IMR-90 (cell line): ENCODE results near the gene ATXN10. TPM values are rescaled to one million over a fixed set of nuclear protein-coding genes. Genes with fewer than 3 reads are reported as not detected.

Experiments
- ATAC-seq: fragments of 200-7000 bp; cut with Tn5 transposase; 2 replicates; pipeline ENCODE4 v1.9.1; 2020; ENCODE audit warnings: low read depth, mild to moderate bottlenecking, moderate library complexity
- BruUV-seq: library from RNA; stranded (reverse); fragments of 400-500 nt; replicated peaks from 2 replicates; lab custom pipeline; 2021; lab: Mats Ljungman, UMichigan
- CTCF ChIA-PET: fragments of 300-600 bp; formaldehyde crosslinking; extraction: SDS; loops from one replicate; lab custom pipeline; 2021; ENCODE audit warnings: antibody characterized with exemption; lab: Yijun Ruan, JAX
- POLR2A ChIA-PET: fragments of 300-600 bp; sonication (Branson Sonifier 250); formaldehyde crosslinking; loops from one replicate; lab custom pipeline; 2022; ENCODE audit warnings: antibody characterized with exemption; ENCODE audit not compliant: unreplicated experiment; lab: Charles Lee
- DNase-seq: peaks from one replicate; pipeline ENCODE4 v3.0.0; 2013
- H2AFZ ChIP-seq: replicated peaks from 2 replicates; pipeline ENCODE3; 2013; ENCODE audit warnings: low read length, mild to moderate bottlenecking; ENCODE audit not compliant: poor library complexity
- H2AK5ac ChIP-seq: 2 replicates; pipeline ENCODE4 v1.6.1; 2013; ENCODE audit warnings: low read depth, low read length, inconsistent platforms
- H2AK9ac ChIP-seq: replicated peaks from 2 replicates; pipeline ENCODE3; 2013; ENCODE audit warnings: mild to moderate bottlenecking, low read depth, low read length, moderate library complexity; ENCODE audit not compliant: poor library complexity
- H2BK120ac ChIP-seq: 2 replicates; pipeline ENCODE4 v1.6.1; 2013; ENCODE audit warnings: low read depth, low read length, inconsistent platforms
- H2BK15ac ChIP-seq: 3 replicates; pipeline ENCODE4 v1.6.1; 2013; ENCODE audit warnings: low read depth, low read length, inconsistent platforms
- H2BK20ac ChIP-seq: 2 replicates; pipeline ENCODE4 v1.6.1; 2013; ENCODE audit warnings: low read depth, mild to moderate bottlenecking, inconsistent platforms, low read length, moderate library complexity
- H2BK5ac ChIP-seq: 2 replicates; pipeline ENCODE4 v1.6.1; 2013; ENCODE audit warnings: mild to moderate bottlenecking, low read depth, low read length, inconsistent platforms; ENCODE audit not compliant: poor library complexity, severe bottlenecking
- H3K14ac ChIP-seq: replicated peaks from 2 replicates; pipeline ENCODE4 v1.6.1; 2013; ENCODE audit warnings: low read depth, low read length, inconsistent platforms
- H3K18ac ChIP-seq: 2 replicates; pipeline ENCODE4 v1.6.1; 2013; ENCODE audit warnings: low read depth, low read length, control low read depth
- H3K23ac ChIP-seq: 2 replicates; pipeline ENCODE4 v1.6.1; 2013; ENCODE audit warnings: low read depth, low read length, inconsistent platforms
- H3K27ac ChIP-seq: 2 replicates; pipeline ENCODE4 v1.5.1; 2013; ENCODE audit warnings: mild to moderate bottlenecking, control low read depth, low read length; ENCODE audit not compliant: insufficient read depth
- H3K27me3 ChIP-seq: 2 replicates; pipeline ENCODE4 v1.6.1; 2013; ENCODE audit warnings: low read length; ENCODE audit not compliant: control insufficient read depth, insufficient read depth
- H3K36me3 ChIP-seq: 2 replicates; pipeline ENCODE4 v1.6.1; 2013; ENCODE audit warnings: low read length, mixed read lengths; ENCODE audit not compliant: control insufficient read depth, insufficient read depth
- H3K4ac ChIP-seq: 2 replicates; pipeline ENCODE4 v1.6.1; 2013; ENCODE audit warnings: low read depth, low read length, inconsistent platforms
- H3K4me1 ChIP-seq: 2 replicates; pipeline ENCODE4 v1.6.1; 2013; ENCODE audit warnings: low read length, mixed read lengths; ENCODE audit not compliant: control insufficient read depth, insufficient read depth
- H3K4me2 ChIP-seq: 2 replicates; pipeline ENCODE4 v1.6.1; 2013; ENCODE audit warnings: low read depth, mild to moderate bottlenecking, control low read depth, low read length, moderate library complexity
- H3K4me3 ChIP-seq: 2 replicates; pipeline ENCODE4 v1.5.1; 2013; ENCODE audit warnings: low read depth, mild to moderate bottlenecking, control low read depth, low read length, moderate library complexity; ENCODE audit not compliant: insufficient read depth
- H3K56ac ChIP-seq: 2 replicates; pipeline ENCODE4 v1.6.1; 2013; ENCODE audit warnings: low read length, inconsistent platforms; ENCODE audit not compliant: insufficient read depth; ENCODE audit errors: extremely low read depth
- H3K79me1 ChIP-seq, 2 experiments: 2 replicates each; pipeline ENCODE4 v1.6.1; 2013; ENCODE audit warnings: low read length in 2 of 2, inconsistent platforms in 1 of 2, low read depth in 1 of 2
- H3K9ac ChIP-seq: 2 replicates; pipeline ENCODE4 v1.6.1; 2013; ENCODE audit warnings: low read depth, low read length, control low read depth
- H3K9me1 ChIP-seq: 2 replicates; pipeline ENCODE4 v1.6.1; 2013; ENCODE audit warnings: low read length, inconsistent platforms; ENCODE audit not compliant: insufficient read depth
- H3K9me3 ChIP-seq: 2 replicates; pipeline ENCODE4 v1.6.1; 2013; ENCODE audit warnings: low read length; ENCODE audit not compliant: control insufficient read depth, insufficient read depth
- H4K20me1 ChIP-seq: 2 replicates; pipeline ENCODE4 v1.6.1; 2013; ENCODE audit warnings: low read length, inconsistent platforms; ENCODE audit not compliant: insufficient read depth
- H4K5ac ChIP-seq: 2 replicates; pipeline ENCODE4 v1.6.1; 2013; ENCODE audit warnings: mild to moderate bottlenecking, low read depth, low read length, control low read depth
- H4K8ac ChIP-seq, 2 experiments: 2 replicates each; pipeline ENCODE4 v1.6.1; 2013; ENCODE audit warnings: low read depth in 2 of 2, low read length in 2 of 2, control low read depth in 1 of 2, inconsistent platforms in 1 of 2
- H4K91ac ChIP-seq: 2 replicates; pipeline ENCODE4 v1.6.1; 2013; ENCODE audit warnings: low read depth, low read length, inconsistent platforms; ENCODE audit not compliant: insufficient read depth
- BHLHE40 ChIP-seq: fragments of 150-350 bp; IDR thresholded peaks from 2 replicates; pipeline ENCODE4 v1.6.1; 2016; ENCODE audit warnings: mild to moderate bottlenecking, low read depth, low read length
- CEBPB ChIP-seq: IDR thresholded peaks from 2 replicates; pipeline ENCODE4 v1.6.1; 2012; ENCODE audit warnings: low read depth, low read length, improper control_type of control experiment
- CHD1 ChIP-seq: IDR thresholded peaks from 2 replicates; pipeline ENCODE4 v1.6.1; 2012; ENCODE audit warnings: low read depth, low read length, improper control_type of control experiment
- CTCF ChIP-seq: conservative IDR thresholded peaks from 2 replicates; pipeline ENCODE4 v1.5.1; 2012; ENCODE audit warnings: mild to moderate bottlenecking, low read depth, low read length, improper control_type of control experiment
- ELK1 ChIP-seq: fragments of 150-350 bp; IDR thresholded peaks from 2 replicates; pipeline ENCODE4 v1.6.1; 2016; ENCODE audit warnings: low read depth, mild to moderate bottlenecking, low read length, moderate library complexity, borderline replicate concordance
- FOS ChIP-seq: fragments of 150-350 bp; IDR thresholded peaks from 2 replicates; pipeline ENCODE4 v1.6.1; 2016; ENCODE audit warnings: low read depth, low read length
- MAFK ChIP-seq: IDR thresholded peaks from 2 replicates; pipeline ENCODE4 v1.6.1; 2012; ENCODE audit warnings: low read depth, low read length, improper control_type of control experiment
- MAZ ChIP-seq: IDR thresholded peaks from 2 replicates; pipeline ENCODE4 v1.6.1; 2012; ENCODE audit warnings: low read depth, mild to moderate bottlenecking, low read length, improper control_type of control experiment, moderate library complexity, borderline replicate concordance
- MXI1 ChIP-seq: IDR thresholded peaks from 2 replicates; pipeline ENCODE4 v1.6.1; 2012; ENCODE audit warnings: low read depth, mild to moderate bottlenecking, low read length, moderate library complexity, borderline replicate concordance
- NFE2L2 ChIP-seq: fragments of 150-350 bp; IDR thresholded peaks from 2 replicates; pipeline ENCODE4 v1.6.1; 2016; ENCODE audit warnings: low read depth, mild to moderate bottlenecking, low read length
- POLR2A ChIP-seq: IDR thresholded peaks from 2 replicates; pipeline ENCODE4 v1.6.1; 2012; ENCODE audit warnings: mild to moderate bottlenecking, low read depth, low read length
- RAD21 ChIP-seq: IDR thresholded peaks from 2 replicates; pipeline ENCODE4 v1.6.1; 2012; ENCODE audit warnings: low read length, improper control_type of control experiment
- RCOR1 ChIP-seq: IDR thresholded peaks from 2 replicates; pipeline ENCODE4 v1.6.1; 2012; ENCODE audit warnings: mild to moderate bottlenecking, low read length, improper control_type of control experiment; ENCODE audit not compliant: insufficient replicate concordance
- RFX5 ChIP-seq: IDR thresholded peaks from 2 replicates; pipeline ENCODE4 v1.8.0; 2012; ENCODE audit warnings: low read depth, mild to moderate bottlenecking, low read length, moderate library complexity
- SMC3 ChIP-seq: fragments of 150-350 bp; IDR thresholded peaks from 2 replicates; pipeline ENCODE4 v1.6.1; 2016; ENCODE audit warnings: low read depth, mild to moderate bottlenecking, antibody characterized with exemption, low read length, moderate library complexity
- USF2 ChIP-seq: fragments of 150-350 bp; IDR thresholded peaks from 2 replicates; pipeline ENCODE4 v1.6.1; 2017; ENCODE audit warnings: mild to moderate bottlenecking, antibody characterized with exemption, low read length, low read depth
- WGBS, 2 experiments: methylation state at CpG; one replicate each; pipeline versions ENCODE4 v1.1.5 to v1.1.7; 2013; ENCODE audit warnings: missing lambda C conversion rate in 2 of 2; ENCODE audit not compliant: insufficient read length in 1 of 2; ENCODE audit errors: extremely low coverage in 2 of 2; 5-methylcytosine and 5-hydroxymethylcytosine counted together
- dilution Hi-C: fragments of 300-500 bp; cut with HindIII; formaldehyde crosslinking; loops from one replicate; pipeline ENCODE4 v1.14.3; 2018; ENCODE audit warnings: low sequenced_read_pairs; ENCODE audit not compliant: unreplicated experiment
- in situ Hi-C: fragments of 300-500 bp; cut with MboI; formaldehyde crosslinking; loops from 3 replicates; pipeline ENCODE4 v1.14.3; 2019; ENCODE audit warnings: low sequenced_read_pairs, inconsistent platforms, mixed read lengths
- intact Hi-C: fragments of 100-400 bp; cut with micrococcal nuclease; formaldehyde crosslinking; loops from 2 replicates; pipeline ENCODE4 v1.10.0; 2022
- polyA plus RNA-seq, 3 experiments: library from polyadenylated mRNA; depleted of rRNA; stranded (reverse); fragments of >200 nt; gene quantifications; 2 replicates each; pipeline ENCODE4 v1.2.3, GENCODE V29; 2012; ENCODE audit warnings: low replicate concordance in 1 of 3
- total RNA-seq: library from RNA; depleted of rRNA; stranded (reverse); fragments of >200 nt; gene quantifications from 2 replicates; pipeline ENCODE4 v1.2.3, GENCODE V29; 2012

ATXN10 gene
- total and polyA plus RNA-seq, 2 of the 4 experiments (the other 2 are of a cell fraction), result 116 to 231 TPM

- no peak overlapping the region for H3K14ac ChIP-seq
- WGBS, 2 experiments, result no CpG with 5 or more reads among the region's 3 CpGs
- H4K91ac ChIP-seq, result no peak overlapping the region
- intact Hi-C loops (no loop called here), in situ Hi-C loops (no loop called here), dilution Hi-C loops (no loop called here)
- ChIA-PET POLR2A (no interaction called here), CTCF (no interaction called here)
- peaks cover 30% of the 10 kb centered on the region for H3K36me3 ChIP-seq
- TF ChIP-seq RAD21, result no peak
- TF ChIP-seq POLR2A, result no peak
- no peak for TF ChIP-seq USF2
- TF ChIP-seq MAZ, result no peak
- no peak for TF ChIP-seq MAFK
- no peak for TF ChIP-seq FOS
- TF ChIP-seq RFX5, result no peak
- no peak for TF ChIP-seq BHLHE40
- no peak for TF ChIP-seq CEBPB
- no peak for TF ChIP-seq CHD1
- no peak for TF ChIP-seq ELK1
- TF ChIP-seq NFE2L2, result no peak
- TF ChIP-seq SMC3, result no peak
- TF ChIP-seq MXI1, result no peak
- no peak for TF ChIP-seq CTCF
- no peak for TF ChIP-seq RCOR1
- ATAC-seq, result no peak
- H3K56ac ChIP-seq, result no peak overlapping the region
- BruUV-seq, result no TSS peak
- H3K23ac ChIP-seq, result no peak overlapping the region
- H2AK9ac ChIP-seq, result no peak overlapping the region
- no peak overlapping the region for H2BK5ac ChIP-seq
- no peak for DNase-seq
- no peak overlapping the region for H3K4me2 ChIP-seq
- H3K9me1 ChIP-seq, result peaks cover 9% of the 10 kb centered on the region
- no peak overlapping the region for H2AFZ ChIP-seq
- H3K79me1 ChIP-seq, result peaks cover 24 to 62% of the 10 kb centered on the region in 2 experiments
- H4K20me1 ChIP-seq, result peaks cover 22% of the 10 kb centered on the region
- H3K4me3 ChIP-seq, result no peak overlapping the region
- H3K9me3 ChIP-seq, result no peaks in the 10 kb centered on the region
- H2BK20ac ChIP-seq, result no peak overlapping the region
- H4K8ac ChIP-seq, result no peak overlapping the region
- no peak overlapping the region for H3K18ac ChIP-seq
- no peak overlapping the region for H2BK120ac ChIP-seq
- no peak overlapping the region for H3K4ac ChIP-seq
- H4K5ac ChIP-seq, result no peak overlapping the region
- H3K4me1 ChIP-seq, result no peaks in the 10 kb centered on the region
- H2BK15ac ChIP-seq, result no peak overlapping the region
- no peak overlapping the region for H3K9ac ChIP-seq
- no peak overlapping the region for H2AK5ac ChIP-seq
- H3K27me3 ChIP-seq, result no peaks in the 10 kb centered on the region
- H3K27ac ChIP-seq, result no peak overlapping the region
Measured at GRCh38 chr22:45702981-45703380, 31.3 kb downstream of the ATXN10 start.
